Sigmoid colon (tissue), 4 donors: ENCODE results near the gene PDE3B.

Source experiments
- POLR2AphosphoS5 ChIP-seq, 4 donors: sonication (generic); formaldehyde crosslinking; IDR thresholded peaks; one replicate each; pipeline ENCODE4 v1.6.1; 2017; ENCODE audit warnings: antibody characterized with exemption in 4 of 4
- TF ChIP-seq, protein P1 (sequence below), 4 experiments: fragments of 450-650 bp in 3 of 4; fragments of 200-600 bp in 1 of 4; IDR thresholded peaks; one replicate each; pipeline ENCODE4 v1.5.1; 2016 to 2019; ENCODE audit warnings: antibody characterized with exemption in 4 of 4, mild to moderate bottlenecking in 3 of 4, moderate library complexity in 2 of 4

DNA sequence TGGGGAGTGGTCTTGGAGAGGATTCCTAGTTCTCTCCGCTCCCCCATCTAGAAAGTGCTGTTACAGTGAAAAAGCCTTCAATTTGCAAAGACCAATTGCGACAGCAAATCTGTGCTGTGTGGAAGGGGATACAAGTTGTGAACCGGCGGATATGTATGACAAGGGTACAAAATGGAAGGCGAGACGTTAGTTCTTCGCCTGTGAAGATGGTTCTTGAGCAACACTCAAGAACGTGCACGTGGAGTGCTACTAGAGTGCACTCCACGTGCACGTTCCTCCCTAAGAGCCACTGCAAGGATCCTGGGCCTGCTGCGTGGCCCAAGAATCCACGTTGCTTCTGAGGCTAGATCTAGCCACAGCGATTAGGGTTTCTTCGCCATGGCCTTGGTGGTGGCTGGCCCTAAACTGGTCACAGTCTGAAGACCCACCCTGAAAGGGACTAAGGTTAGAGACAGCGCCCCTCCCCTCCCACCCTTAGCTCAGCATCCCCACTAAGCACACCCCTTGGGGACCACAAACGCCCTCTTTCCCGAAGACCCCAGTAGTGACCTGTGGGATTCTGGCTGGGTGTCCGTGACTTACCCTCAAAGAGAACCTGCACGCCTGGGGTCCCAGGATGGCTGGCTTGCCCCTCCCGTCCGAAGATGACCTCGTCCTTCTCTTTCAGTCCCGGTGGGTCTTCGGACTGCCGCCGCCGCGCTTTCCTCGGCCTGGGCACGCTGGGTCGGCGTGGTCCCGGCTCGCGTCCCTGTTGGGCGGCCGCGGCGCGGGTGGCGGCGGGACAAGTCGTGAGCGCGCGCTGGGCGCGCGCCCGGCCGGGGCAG lies 519 bp upstream of the PDE3B start:
- TF ChIP-seq, protein P1, sequence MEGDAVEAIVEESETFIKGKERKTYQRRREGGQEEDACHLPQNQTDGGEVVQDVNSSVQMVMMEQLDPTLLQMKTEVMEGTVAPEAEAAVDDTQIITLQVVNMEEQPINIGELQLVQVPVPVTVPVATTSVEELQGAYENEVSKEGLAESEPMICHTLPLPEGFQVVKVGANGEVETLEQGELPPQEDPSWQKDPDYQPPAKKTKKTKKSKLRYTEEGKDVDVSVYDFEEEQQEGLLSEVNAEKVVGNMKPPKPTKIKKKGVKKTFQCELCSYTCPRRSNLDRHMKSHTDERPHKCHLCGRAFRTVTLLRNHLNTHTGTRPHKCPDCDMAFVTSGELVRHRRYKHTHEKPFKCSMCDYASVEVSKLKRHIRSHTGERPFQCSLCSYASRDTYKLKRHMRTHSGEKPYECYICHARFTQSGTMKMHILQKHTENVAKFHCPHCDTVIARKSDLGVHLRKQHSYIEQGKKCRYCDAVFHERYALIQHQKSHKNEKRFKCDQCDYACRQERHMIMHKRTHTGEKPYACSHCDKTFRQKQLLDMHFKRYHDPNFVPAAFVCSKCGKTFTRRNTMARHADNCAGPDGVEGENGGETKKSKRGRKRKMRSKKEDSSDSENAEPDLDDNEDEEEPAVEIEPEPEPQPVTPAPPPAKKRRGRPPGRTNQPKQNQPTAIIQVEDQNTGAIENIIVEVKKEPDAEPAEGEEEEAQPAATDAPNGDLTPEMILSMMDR (IDR thresholded peaks at IDR 0.05) = no peak
- no peak for TF ChIP-seq POLR2AphosphoS5 (IDR thresholded peaks at IDR 0.05)
